Measurements from ENCODE around the gene LELP1. TPM values are rescaled to one million over a fixed set of nuclear protein-coding genes. Genes with fewer than 3 reads are reported as not detected.
"Not testable (repeated sequence)": the region's sequence is repeated elsewhere in the genome, so short reads cannot be mapped to it uniquely, and the experiment has no call there.

The LELP1 gene
- total and polyA plus RNA-seq, 2 of the 8 experiments (the other 6 are each of a cell fraction or from before 2014, with no cell fraction given): not detected

DNA sequence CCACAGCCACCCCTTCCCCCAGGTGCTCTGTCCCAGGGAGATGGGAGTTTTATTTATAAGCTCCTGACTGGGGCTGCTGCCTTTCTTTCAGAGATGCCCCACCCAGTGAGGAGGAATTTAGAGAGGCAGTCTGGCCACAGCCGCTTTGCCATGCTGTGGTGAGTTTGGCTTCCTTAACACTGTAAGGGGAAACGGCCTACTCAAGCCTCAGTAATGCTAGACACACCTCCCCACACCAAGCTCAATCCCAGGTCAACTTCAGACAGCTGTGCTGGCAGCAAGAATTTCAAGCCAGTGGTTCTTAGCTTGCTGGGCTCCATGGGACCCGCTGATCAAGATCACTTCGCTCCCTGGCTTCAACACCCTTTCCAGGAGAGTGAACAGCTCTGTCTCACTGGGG lies 14.9 kb upstream of the LELP1 start:
- H3K18ac ChIP-seq (ENCODE audit: extremely low read depth, low read length); H4K20me1 ChIP-seq (replicated peaks in 1 of 2; ENCODE audit: control insufficient read depth in 1 of 2, insufficient read depth in 2 of 2, low read length in 2 of 2); H2BK15ac ChIP-seq (ENCODE audit: low read length); H3K56ac ChIP-seq (replicated peaks; ENCODE audit: insufficient read length, low read depth, low read length); H3K36me3 ChIP-seq (ENCODE audit: control insufficient read depth in 2 of 4, insufficient read depth in 4 of 4, low read length in 3 of 4); H4K91ac ChIP-seq (replicated peaks; ENCODE audit: insufficient read length, low read length); FAIRE-seq; H2BK20ac ChIP-seq (ENCODE audit: low read length); H3K27ac ChIP-seq (ENCODE audit: low read depth, low read length); H3K23ac ChIP-seq (ENCODE audit: insufficient read length); H3K79me1 ChIP-seq (ENCODE audit: low read depth, low read length); H3K23me2 ChIP-seq (ENCODE audit: low read depth, low read length); DNase-seq (ENCODE audit: low read depth in 1 of 2, low spot score in 2 of 2); H3K27me3 ChIP-seq (replicated peaks in 1 of 4; ENCODE audit: control insufficient read depth in 3 of 4, extremely low read depth in 1 of 4, insufficient read depth in 3 of 4, low read length in 3 of 4); H3K4me3 ChIP-seq (ENCODE audit: extremely low read depth in 1 of 4, insufficient read depth in 2 of 4, low read depth in 3 of 4, low read length in 4 of 4); H3K4me1 ChIP-seq (replicated peaks in 1 of 4; ENCODE audit: control insufficient read depth in 3 of 4, insufficient read depth in 4 of 4, low read length in 3 of 4); H3K4ac ChIP-seq (replicated peaks; ENCODE audit: insufficient read length, low read depth, low read length); H3K9me3 ChIP-seq (ENCODE audit: insufficient read depth in 2 of 2, low read depth in 1 of 2, low read length in 1 of 2); H3K4me2 ChIP-seq (ENCODE audit: insufficient read depth in 1 of 2, low read depth in 2 of 2, low read length in 2 of 2); H2BK5ac ChIP-seq (ENCODE audit: low read depth, low read length); H3K9ac ChIP-seq (replicated peaks in 1 of 4; ENCODE audit: extremely low read depth in 1 of 4, low read depth in 3 of 4, low read length in 3 of 4); H2BK120ac ChIP-seq (replicated peaks; ENCODE audit: low read depth, low read length); POLR2A ChIA-PET (ENCODE audit: partially characterized antibody); H4K5ac ChIP-seq (ENCODE audit: insufficient read length, low read depth, low read length); H3K79me2 ChIP-seq (ENCODE audit: control insufficient read depth in 1 of 2, insufficient read depth in 2 of 2, low read length in 2 of 2); H3K14ac ChIP-seq (ENCODE audit: insufficient read length); H2AFZ ChIP-seq (ENCODE audit: low read length); H2BK12ac ChIP-seq (ENCODE audit: low read depth, low read length): not testable (repeated sequence)
- CTCF ChIA-PET (ENCODE audit: partially characterized antibody): interaction anchor here (1.0 to 10.6 kb wide), 7 partner anchors 8 to 316 kb away, joined by 3 to 200 read pairs (median 3); no protein-coding TSS in a partner anchor
- Histone ChIP-seq H2AK5ac (ENCODE audit: low read depth, low read length) (0 out of 2 replicates have a peak overlapping the region, but pooled peaks have one; percentile 13), H4K8ac (ENCODE audit: extremely low read depth, insufficient read depth, low read length) (peak overlapping the region; percentile 11; the same call in 1 of the 2 replicates)
- WGBS, 2 experiments (ENCODE audit: extremely low coverage in 1 of 2, insufficient coverage in 1 of 2, insufficient read length in 1 of 2, insufficient replicate concordance in 2 of 2, low coverage in 1 of 2, low lambda C conversion rate in 2 of 2, missing lambda C conversion rate in 1 of 2): 95% methylated on average over 4 of the region's 4 CpGs; no CpG with 5 or more reads in 1 of the 2 experiments

Data from H1 (cell line).